GM12878 (cell line): ENCODE results near the gene RAD51B.

Source experiments
- ETV6 ChIP-seq, 2 experiments: fragments of 450-650 bp in 1 of 2; IDR thresholded peaks in 1 of 2; conservative IDR thresholded peaks in 1 of 2; 2 replicates each; pipeline ENCODE4 v1.6.1; 2014; ENCODE audit warnings: antibody characterized with exemption in 1 of 2, borderline replicate concordance in 1 of 2, low read depth in 1 of 2, mild to moderate bottlenecking in 1 of 2, moderate library complexity in 1 of 2
- SPI1 ChIP-seq: IDR thresholded peaks from 2 replicates; pipeline ENCODE4 v1.6.1; 2011; ENCODE audit warnings: low read depth, mild to moderate bottlenecking, low read length, moderate library complexity, borderline replicate concordance; ENCODE audit not compliant: insufficient read depth

- TF ChIP-seq SPI1: no peak
- no peak for TF ChIP-seq ETV6 (conservative IDR thresholded peaks at IDR 0.05 in 1 of 2, IDR thresholded peaks at IDR 0.05 in 1 of 2; ENCODE audit: borderline replicate concordance in 1 of 2, low read depth in 1 of 2)
Observed at GRCh38 chr14:68651075-68651474, 831.5 kb downstream of the RAD51B start.
